RKO (cell line): ENCODE results near the gene ATG7.
"Not testable (repeated sequence)": the region's sequence is repeated elsewhere in the genome, so short reads cannot be mapped to it uniquely, and the experiment has no call there.

ENCODE experiments used
- DNase-seq: peaks from one replicate; pipeline ENCODE4 v3.0.0-alpha.2; 2016; ENCODE audit warnings: low spot score

Gene ATG7

GRCh38 chr3:11254876-11255275, 17.3 kb upstream of the ATG7 start:
- no peak for DNase-seq

GRCh38 chr3:11255537-11255936, 16.7 kb upstream of the ATG7 start:
- DNase-seq: not testable (repeated sequence)

GRCh38 chr3:11258958-11259357, 13.2 kb upstream of the ATG7 start:
- DNase-seq: no peak

- DNase-seq: no peak
Observed at GRCh38 chr3:11260460-11260859, 11.7 kb upstream of the ATG7 start.

GRCh38 chr3:11269007-11269406, 3.2 kb upstream of the ATG7 start:
- no peak for DNase-seq

- peak; percentile 55 for DNase-seq
Observed at GRCh38 chr3:11272906-11273574, 843 bp downstream of the ATG7 start.

- DNase-seq: no peak
Observed at GRCh38 chr3:11273891-11274291, 1.7 kb downstream of the ATG7 start.

- DNase-seq: no peak
Observed at GRCh38 chr3:11274566-11275142, 2.5 kb downstream of the ATG7 start.

- DNase-seq: no peak
Observed at GRCh38 chr3:11275926-11276325, 3.7 kb downstream of the ATG7 start.

GRCh38 chr3:11276901-11277300, 4.7 kb downstream of the ATG7 start:
- no peak for DNase-seq

GRCh38 chr3:11282250-11283138, 10.3 kb downstream of the ATG7 start:
- no peak for DNase-seq

- no peak for DNase-seq
Observed at GRCh38 chr3:11283139-11283475, 10.9 kb downstream of the ATG7 start.

- no peak for DNase-seq
Observed at GRCh38 chr3:11284011-11284410, 11.8 kb downstream of the ATG7 start.

GRCh38 chr3:11285471-11285870, 13.3 kb downstream of the ATG7 start:
- DNase-seq: no peak

- no peak for DNase-seq
Observed at GRCh38 chr3:11287404-11287803, 15.2 kb downstream of the ATG7 start.

- DNase-seq: peak; percentile 17
Observed at GRCh38 chr3:11288021-11288491, 15.9 kb downstream of the ATG7 start.

GRCh38 chr3:11288786-11289637, 16.8 kb downstream of the ATG7 start:
- DNase-seq: peak; percentile 85

GRCh38 chr3:11289864-11290263, 17.7 kb downstream of the ATG7 start:
- no peak for DNase-seq

- DNase-seq: peak; percentile 23
Observed at GRCh38 chr3:11290743-11291680, 18.8 kb downstream of the ATG7 start.

- DNase-seq: no peak
Observed at GRCh38 chr3:11291808-11292207, 19.6 kb downstream of the ATG7 start.

GRCh38 chr3:11297126-11297525, 24.9 kb downstream of the ATG7 start:
- no peak for DNase-seq
